ENCODE measurements around the gene FRMD1.

The FRMD1 gene

GRCh38 chr6:168089186-168090063 lies 10.4 kb upstream of the FRMD1 start:
- DNase-seq (ENCODE audit: low spot score in 2 of 2): no peak
- H3K27ac Mint-ChIP-seq (ENCODE audit: low read depth): no peak overlapping the region
- no peak overlapping the region for H3K4me3 Mint-ChIP-seq
- no peaks in the 10 kb centered on the region for H3K9me3 Mint-ChIP-seq
- peaks cover 10% of the 10 kb centered on the region for H3K27me3 Mint-ChIP-seq
- no peak for ATAC-seq (replicated peaks; ENCODE audit: extremely low read depth, poor library complexity, severe bottlenecking)
- no peaks in the 10 kb centered on the region for H3K4me1 Mint-ChIP-seq
- H3K36me3 Mint-ChIP-seq (ENCODE audit: insufficient read depth): no peaks in the 10 kb centered on the region

- DNase-seq (ENCODE audit: low spot score in 2 of 2): no peak
- Mint-ChIP-seq H3K4me1 (no peaks in the 10 kb centered on the region), H3K27ac (ENCODE audit: low read depth) (no peak overlapping the region), H3K4me3 (no peak overlapping the region), H3K36me3 (ENCODE audit: insufficient read depth) (no peaks in the 10 kb centered on the region), H3K27me3 (peaks cover 10% of the 10 kb centered on the region), H3K9me3 (no peaks in the 10 kb centered on the region)
- no peak for ATAC-seq (replicated peaks; ENCODE audit: extremely low read depth, poor library complexity, severe bottlenecking)
Measured at GRCh38 chr6:168088161-168089053, 9.4 kb upstream of the FRMD1 start.

- peaks cover 10% of the 10 kb centered on the region for H3K27me3 Mint-ChIP-seq
- no peaks in the 10 kb centered on the region for H3K36me3 Mint-ChIP-seq (ENCODE audit: insufficient read depth)
- H3K9me3 Mint-ChIP-seq: no peaks in the 10 kb centered on the region
- H3K27ac Mint-ChIP-seq (ENCODE audit: low read depth): no peak overlapping the region
- ATAC-seq (replicated peaks; ENCODE audit: extremely low read depth, poor library complexity, severe bottlenecking) (no peak), DNase-seq (ENCODE audit: low spot score in 2 of 2) (no peak)
- H3K4me3 Mint-ChIP-seq: no peak overlapping the region
- no peaks in the 10 kb centered on the region for H3K4me1 Mint-ChIP-seq
Measured at GRCh38 chr6:168087436-168088160, 8.6 kb upstream of the FRMD1 start.

- ATAC-seq (replicated peaks; ENCODE audit: extremely low read depth, poor library complexity, severe bottlenecking): no peak
- no peaks in the 10 kb centered on the region for H3K9me3 Mint-ChIP-seq
- H3K4me3 Mint-ChIP-seq: no peak overlapping the region
- H3K4me1 Mint-ChIP-seq: no peaks in the 10 kb centered on the region
- H3K36me3 Mint-ChIP-seq (ENCODE audit: insufficient read depth): no peaks in the 10 kb centered on the region
- no peak overlapping the region for H3K27ac Mint-ChIP-seq (ENCODE audit: low read depth)
- H3K27me3 Mint-ChIP-seq: peaks cover 10% of the 10 kb centered on the region
- DNase-seq (ENCODE audit: low spot score in 2 of 2): no peak
Measured at GRCh38 chr6:168086616-168087015, 7.6 kb upstream of the FRMD1 start.

- Mint-ChIP-seq H3K27ac (ENCODE audit: low read depth) (no peak overlapping the region), H3K4me1 (no peaks in the 10 kb centered on the region), H3K36me3 (ENCODE audit: insufficient read depth) (no peaks in the 10 kb centered on the region), H3K9me3 (no peaks in the 10 kb centered on the region), H3K27me3 (peaks cover 10% of the 10 kb centered on the region), H3K4me3 (no peak overlapping the region)
- no peak for DNase-seq (ENCODE audit: low spot score in 2 of 2)
- ATAC-seq (replicated peaks; ENCODE audit: extremely low read depth, poor library complexity, severe bottlenecking): no peak
Measured at GRCh38 chr6:168086066-168086465, 7.1 kb upstream of the FRMD1 start.

GRCh38 chr6:168084465-168085160 lies 5.6 kb upstream of the FRMD1 start:
- Mint-ChIP-seq H3K4me1 (no peaks in the 10 kb centered on the region), H3K36me3 (ENCODE audit: insufficient read depth) (no peaks in the 10 kb centered on the region), H3K27ac (ENCODE audit: low read depth) (no peak overlapping the region), H3K9me3 (no peaks in the 10 kb centered on the region), H3K4me3 (no peak overlapping the region), H3K27me3 (peaks cover 10% of the 10 kb centered on the region)
- DNase-seq (ENCODE audit: low spot score in 2 of 2) (no peak), ATAC-seq (replicated peaks; ENCODE audit: extremely low read depth, poor library complexity, severe bottlenecking) (no peak)

- Mint-ChIP-seq H3K27me3 (peaks cover 10% of the 10 kb centered on the region), H3K4me3 (no peak overlapping the region), H3K27ac (ENCODE audit: low read depth) (no peak overlapping the region), H3K9me3 (no peaks in the 10 kb centered on the region), H3K4me1 (no peaks in the 10 kb centered on the region), H3K36me3 (ENCODE audit: insufficient read depth) (no peaks in the 10 kb centered on the region)
- ATAC-seq (replicated peaks; ENCODE audit: extremely low read depth, poor library complexity, severe bottlenecking): no peak
- DNase-seq (ENCODE audit: low spot score in 2 of 2): no peak
Measured at GRCh38 chr6:168083514-168083885, 4.5 kb upstream of the FRMD1 start.

- DNase-seq (ENCODE audit: low spot score in 2 of 2) (no peak), ATAC-seq (replicated peaks; ENCODE audit: extremely low read depth, poor library complexity, severe bottlenecking) (no peak)
- Mint-ChIP-seq H3K27me3 (peaks cover 10% of the 10 kb centered on the region), H3K27ac (ENCODE audit: low read depth) (no peak overlapping the region), H3K4me1 (no peaks in the 10 kb centered on the region), H3K4me3 (no peak overlapping the region), H3K9me3 (no peaks in the 10 kb centered on the region), H3K36me3 (ENCODE audit: insufficient read depth) (no peaks in the 10 kb centered on the region)
Measured at GRCh38 chr6:168082860-168083513, 4.0 kb upstream of the FRMD1 start.

- Mint-ChIP-seq H3K27ac (ENCODE audit: low read depth) (no peak overlapping the region), H3K4me1 (no peaks in the 10 kb centered on the region), H3K4me3 (no peak overlapping the region), H3K9me3 (no peaks in the 10 kb centered on the region), H3K27me3 (peaks cover 6% of the 10 kb centered on the region), H3K36me3 (ENCODE audit: insufficient read depth) (no peaks in the 10 kb centered on the region)
- DNase-seq (ENCODE audit: low spot score in 2 of 2): no peak
- no peak for ATAC-seq (replicated peaks; ENCODE audit: extremely low read depth, poor library complexity, severe bottlenecking)
Measured at GRCh38 chr6:168081858-168082546, 3.0 kb upstream of the FRMD1 start.

- Mint-ChIP-seq H3K27ac (ENCODE audit: low read depth) (no peak overlapping the region), H3K4me3 (no peak overlapping the region), H3K27me3 (no peaks in the 10 kb centered on the region), H3K4me1 (no peaks in the 10 kb centered on the region), H3K36me3 (ENCODE audit: insufficient read depth) (no peaks in the 10 kb centered on the region), H3K9me3 (no peaks in the 10 kb centered on the region)
- no peak for ATAC-seq (replicated peaks; ENCODE audit: extremely low read depth, poor library complexity, severe bottlenecking)
- no peak for DNase-seq (ENCODE audit: low spot score in 2 of 2)
Measured at GRCh38 chr6:168080393-168081077, 1.5 kb upstream of the FRMD1 start.

Measured in central memory CD8-positive, alpha-beta T cell (primary cell).